Tibial nerve (tissue), 4 donors: ENCODE measurements around the gene PRCD.

Experiments
- EP300 ChIP-seq, 2 donors: sonication (generic); formaldehyde crosslinking; IDR thresholded peaks; one replicate each; pipeline ENCODE4 v1.6.1; 2017; ENCODE audit warnings: antibody characterized with exemption in 2 of 2, mild to moderate bottlenecking in 1 of 2
- POLR2A ChIP-seq, 2 donors: fragments of 450-650 bp; IDR thresholded peaks; one replicate each; pipeline ENCODE4 v1.6.1; 2017; ENCODE audit warnings: antibody characterized with exemption in 2 of 2, mild to moderate bottlenecking in 2 of 2, moderate library complexity in 2 of 2
- TF ChIP-seq, protein P1 (sequence below), 5 experiments: fragments of 200-600 bp in 3 of 5; fragments of 450-650 bp in 2 of 5; sonication (generic) in 3 of 5; IDR thresholded peaks; one replicate each; pipeline ENCODE4 v1.5.1; 2016 to 2019; ENCODE audit warnings: antibody characterized with exemption in 5 of 5, mild to moderate bottlenecking in 3 of 5, moderate library complexity in 2 of 5

DNA sequence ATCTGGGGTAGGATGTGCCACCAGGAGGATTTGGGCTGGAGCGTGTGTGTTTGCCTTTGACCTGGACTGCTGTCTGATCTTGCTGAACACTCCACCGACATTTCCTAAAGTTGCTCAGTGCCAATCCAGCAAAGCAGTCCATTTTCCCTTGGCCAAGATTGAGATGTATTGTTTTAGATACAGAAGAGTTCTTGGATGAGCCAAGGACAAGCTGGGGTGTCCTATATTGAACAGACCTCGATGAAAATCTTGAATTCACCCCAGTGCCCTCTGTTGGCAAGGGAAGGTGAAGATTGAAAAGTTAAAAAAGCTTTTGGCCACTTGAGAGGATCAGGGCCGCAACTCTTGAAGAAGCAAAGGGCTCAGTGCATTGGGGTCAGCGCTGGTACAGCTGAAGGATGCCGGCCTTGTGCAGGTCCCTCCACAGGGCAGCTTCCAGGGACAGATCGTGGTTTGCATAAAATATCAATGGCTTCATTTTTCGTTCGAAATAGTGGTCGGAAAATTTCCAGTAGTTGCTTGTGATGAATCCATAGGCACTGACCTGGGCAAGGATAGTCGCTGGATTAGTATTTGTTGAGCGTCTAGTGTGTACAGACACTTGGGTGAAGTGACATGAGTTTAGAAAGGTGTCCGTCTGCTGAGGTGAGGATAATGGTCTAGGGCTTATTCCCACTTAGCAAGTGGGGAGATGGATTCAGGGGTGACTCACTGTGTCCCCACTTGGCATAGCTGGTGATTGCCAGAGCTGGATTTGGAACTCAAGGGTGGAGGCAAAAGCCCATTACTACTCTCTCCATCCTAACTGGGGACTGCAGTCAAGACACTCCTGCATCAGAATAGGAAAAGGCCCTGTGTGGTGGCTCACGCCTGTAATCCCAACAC lies 26.1 kb downstream of the PRCD start:
- TF ChIP-seq, protein P1, sequence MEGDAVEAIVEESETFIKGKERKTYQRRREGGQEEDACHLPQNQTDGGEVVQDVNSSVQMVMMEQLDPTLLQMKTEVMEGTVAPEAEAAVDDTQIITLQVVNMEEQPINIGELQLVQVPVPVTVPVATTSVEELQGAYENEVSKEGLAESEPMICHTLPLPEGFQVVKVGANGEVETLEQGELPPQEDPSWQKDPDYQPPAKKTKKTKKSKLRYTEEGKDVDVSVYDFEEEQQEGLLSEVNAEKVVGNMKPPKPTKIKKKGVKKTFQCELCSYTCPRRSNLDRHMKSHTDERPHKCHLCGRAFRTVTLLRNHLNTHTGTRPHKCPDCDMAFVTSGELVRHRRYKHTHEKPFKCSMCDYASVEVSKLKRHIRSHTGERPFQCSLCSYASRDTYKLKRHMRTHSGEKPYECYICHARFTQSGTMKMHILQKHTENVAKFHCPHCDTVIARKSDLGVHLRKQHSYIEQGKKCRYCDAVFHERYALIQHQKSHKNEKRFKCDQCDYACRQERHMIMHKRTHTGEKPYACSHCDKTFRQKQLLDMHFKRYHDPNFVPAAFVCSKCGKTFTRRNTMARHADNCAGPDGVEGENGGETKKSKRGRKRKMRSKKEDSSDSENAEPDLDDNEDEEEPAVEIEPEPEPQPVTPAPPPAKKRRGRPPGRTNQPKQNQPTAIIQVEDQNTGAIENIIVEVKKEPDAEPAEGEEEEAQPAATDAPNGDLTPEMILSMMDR (IDR thresholded peaks at IDR 0.05): no peak
- no peak for TF ChIP-seq POLR2A (IDR thresholded peaks at IDR 0.05)
- no peak for TF ChIP-seq EP300 (IDR thresholded peaks at IDR 0.05)
